Fibroblast of the aortic adventitia (primary cell): ENCODE data around the gene KLHL40. TPM values are rescaled to one million over a fixed set of nuclear protein-coding genes. Genes with fewer than 3 reads are reported as not detected.

Experiments
- DNase-seq: peaks from one replicate; pipeline ENCODE4 v3.0.0-alpha.2; 2010; ENCODE audit warnings: low read depth
- H3K4me3 ChIP-seq: 2 replicates; pipeline ENCODE4 v1.5.1; 2011; ENCODE audit warnings: low read depth, mild to moderate bottlenecking, control low read depth, low read length, moderate library complexity
- CTCF ChIP-seq: IDR thresholded peaks from 2 replicates; pipeline ENCODE4 v1.5.1; 2011; ENCODE audit warnings: mild to moderate bottlenecking, low read length, control low read depth, inconsistent platforms; ENCODE audit not compliant: insufficient read depth
- total RNA-seq: library from RNA; depleted of rRNA; stranded (reverse); fragments of >200 nt; gene quantifications from 2 replicates; pipeline ENCODE4 v1.2.3, GENCODE V29; 2012; ENCODE audit warnings: low replicate concordance

The KLHL40 gene
- total RNA-seq, 1 donor = not detected

DNA sequence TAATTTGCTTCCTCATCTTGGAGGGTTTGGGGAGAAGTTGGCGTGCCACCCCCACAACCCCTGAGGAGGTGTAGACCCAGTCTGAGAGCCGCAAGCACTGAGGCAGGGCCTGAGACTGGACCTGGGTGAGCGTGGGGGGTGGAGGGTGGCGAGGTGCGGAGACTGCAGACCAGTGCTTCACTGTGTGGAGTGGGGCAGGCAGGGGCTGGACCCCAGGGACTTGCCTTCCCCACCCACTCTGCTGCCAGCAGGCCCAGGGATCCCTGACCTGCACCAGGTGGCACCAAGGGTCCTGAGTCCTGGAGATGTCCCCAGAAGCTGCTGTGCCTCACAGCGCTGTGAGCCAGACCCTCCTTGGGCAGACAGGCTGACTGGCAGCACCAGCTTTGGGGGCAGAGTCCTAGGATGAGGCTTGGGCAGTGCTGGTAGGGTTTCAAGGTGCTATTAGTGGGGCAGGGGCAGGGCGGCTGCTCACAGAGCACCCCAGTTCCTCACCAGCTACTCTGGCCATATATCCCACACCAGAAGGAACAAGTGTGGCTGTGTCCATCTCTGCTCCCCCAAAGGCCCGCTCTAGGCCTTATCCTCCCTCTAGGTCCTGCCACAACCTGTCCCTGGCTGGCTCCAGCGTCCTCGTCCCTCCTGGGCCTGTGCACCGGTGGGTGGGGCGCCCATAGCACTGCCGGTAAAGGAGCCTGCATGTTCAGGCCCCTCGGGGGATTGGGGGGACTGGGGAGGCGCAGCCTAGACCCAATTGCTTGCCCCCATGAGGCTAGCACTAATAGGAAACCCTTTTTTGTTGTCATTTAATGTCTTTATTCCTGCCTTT, 20.1 kb upstream of the KLHL40 start:
- H3K4me3 ChIP-seq = no peak overlapping the region
- DNase-seq = no peak
- no peak for TF ChIP-seq CTCF

GRCh38 chr3:42666022-42666421, 19.3 kb upstream of the KLHL40 start:
- DNase-seq = no peak
- TF ChIP-seq CTCF = no peak
- H3K4me3 ChIP-seq = no peak overlapping the region

DNA sequence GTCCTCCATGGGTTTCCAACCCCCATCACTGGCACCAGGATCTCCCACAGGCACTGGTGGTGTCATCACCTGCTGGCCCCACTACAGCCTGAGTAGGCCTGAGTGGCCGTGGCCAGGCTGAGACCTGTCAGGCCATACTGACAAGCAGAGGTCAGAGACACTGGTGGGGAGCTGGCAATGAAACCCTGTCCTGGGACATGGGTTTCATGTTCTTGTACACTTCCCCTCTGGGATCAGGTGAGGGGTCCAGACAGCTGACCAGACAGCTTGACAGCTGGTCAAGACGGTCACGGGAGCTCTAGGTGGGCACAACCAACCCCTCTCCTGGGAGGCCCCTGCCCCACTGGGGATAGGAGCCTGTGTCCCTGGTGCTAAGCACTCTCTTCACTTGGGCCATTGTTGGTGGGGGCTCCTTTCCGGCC, 18.7 kb upstream of the KLHL40 start:
- no peak overlapping the region for H3K4me3 ChIP-seq
- TF ChIP-seq CTCF = no peak
- no peak for DNase-seq

GRCh38 chr3:42667096-42667522, 18.2 kb upstream of the KLHL40 start:
- TF ChIP-seq CTCF = no peak
- DNase-seq = no peak

GRCh38 chr3:42667523-42668412, 17.6 kb upstream of the KLHL40 start:
- TF ChIP-seq CTCF = no peak
- DNase-seq = peak; percentile 20
- H3K4me3 ChIP-seq = no peak overlapping the region

More at GRCh38 chr3:42667096-42667522, 18.2 kb upstream of the KLHL40 start:
- H3K4me3 ChIP-seq = no peak overlapping the region

- TF ChIP-seq CTCF = no peak
- no peak overlapping the region for H3K4me3 ChIP-seq
- DNase-seq = no peak
Observed at GRCh38 chr3:42668413-42668760, 16.9 kb upstream of the KLHL40 start.
